Activated T-cell treated with anti-CD3 and anti-CD28 coated beads, Interleukin-2, amount 50 U/mL, for 1 hour (primary cell): Measurements from ENCODE around the gene KITLG.
"Not testable (repeated sequence)": the region's sequence is repeated elsewhere in the genome, so short reads cannot be mapped to it uniquely, and the experiment has no call there.

Source experiments
- DNase-seq: peaks from one replicate; pipeline ENCODE4 v3.0.0-alpha.2; 2020

The KITLG gene

DNA sequence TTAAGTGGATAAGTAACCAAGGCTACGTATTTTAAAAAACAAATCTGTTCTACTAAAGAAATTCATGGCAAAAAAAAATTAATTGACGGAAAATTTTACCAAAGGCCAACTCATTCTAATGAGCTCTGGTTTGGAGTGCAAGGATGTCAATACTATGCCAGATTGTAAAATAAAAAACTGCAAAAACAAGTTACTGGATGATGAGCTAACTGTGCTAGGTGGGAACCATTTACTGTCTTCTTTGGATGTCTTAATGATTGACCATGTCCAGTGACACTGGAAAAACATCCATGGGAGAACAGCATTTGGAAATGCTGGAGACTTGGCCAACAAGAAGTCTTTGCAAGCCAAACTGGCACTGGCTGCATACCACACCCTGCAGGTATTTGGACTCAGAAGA is 41.6 kb downstream of the KITLG start:
- no peak for DNase-seq

GRCh38 chr12:88538250-88538649 is 42.0 kb downstream of the KITLG start:
- DNase-seq: no peak

DNA sequence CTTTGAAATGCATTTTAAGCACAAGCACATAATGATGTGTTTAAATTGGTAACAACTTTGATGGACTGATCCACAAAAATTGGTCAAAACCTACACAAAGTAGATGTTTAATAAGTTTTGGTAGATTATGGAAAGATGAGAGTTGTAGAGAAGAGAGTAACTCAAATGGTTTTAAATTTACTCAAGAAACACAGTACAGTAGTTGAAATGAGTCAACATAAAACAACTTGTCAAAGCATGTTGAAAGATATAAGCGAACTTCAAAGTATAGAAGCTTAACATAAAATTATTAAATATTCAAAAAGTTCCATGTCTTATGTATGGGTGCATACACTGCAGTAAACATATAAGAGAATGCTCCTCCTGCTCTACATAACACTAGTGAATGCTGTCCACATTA is 49.4 kb downstream of the KITLG start:
- no peak for DNase-seq

- no peak for DNase-seq
Observed at GRCh38 chr12:88529531-88530488, 50.5 kb downstream of the KITLG start.

- DNase-seq: no peak
Observed at GRCh38 chr12:88522961-88523360, 57.3 kb downstream of the KITLG start.

- no peak for DNase-seq
Observed at GRCh38 chr12:88520436-88520820, 59.8 kb downstream of the KITLG start.

- no peak for DNase-seq
Observed at GRCh38 chr12:88519802-88520435, 60.4 kb downstream of the KITLG start.

DNA sequence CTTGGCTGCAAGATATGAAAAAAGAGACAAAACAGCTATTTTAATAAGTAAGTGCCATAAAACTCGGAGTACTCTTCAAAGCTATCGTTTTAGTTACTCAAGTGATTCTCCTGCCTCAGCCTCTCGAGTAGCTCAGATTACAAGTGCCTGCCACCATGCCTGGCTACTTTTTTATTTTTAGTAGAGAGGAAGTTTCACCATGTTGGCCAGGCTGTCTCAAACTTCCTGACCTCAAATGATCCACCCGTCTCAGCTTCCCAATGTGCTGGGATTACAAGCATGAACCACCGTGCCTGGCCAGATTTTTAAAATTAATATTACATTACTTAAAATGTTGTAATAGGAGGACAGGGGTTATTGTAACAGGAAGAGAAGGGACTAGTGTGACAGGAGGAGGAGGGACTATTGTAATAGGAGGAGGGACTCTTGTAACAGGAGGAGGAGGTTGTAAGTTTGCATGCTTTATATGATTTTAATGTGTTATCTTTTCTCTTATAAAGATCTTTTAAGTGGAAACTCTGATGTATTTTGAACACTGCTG is 61.3 kb downstream of the KITLG start:
- DNase-seq: no peak

- no peak for DNase-seq
Observed at GRCh38 chr12:88516811-88517210, 63.5 kb downstream of the KITLG start.

- DNase-seq: no peak
Observed at GRCh38 chr12:88510843-88511242, 69.4 kb downstream of the KITLG start.

DNA sequence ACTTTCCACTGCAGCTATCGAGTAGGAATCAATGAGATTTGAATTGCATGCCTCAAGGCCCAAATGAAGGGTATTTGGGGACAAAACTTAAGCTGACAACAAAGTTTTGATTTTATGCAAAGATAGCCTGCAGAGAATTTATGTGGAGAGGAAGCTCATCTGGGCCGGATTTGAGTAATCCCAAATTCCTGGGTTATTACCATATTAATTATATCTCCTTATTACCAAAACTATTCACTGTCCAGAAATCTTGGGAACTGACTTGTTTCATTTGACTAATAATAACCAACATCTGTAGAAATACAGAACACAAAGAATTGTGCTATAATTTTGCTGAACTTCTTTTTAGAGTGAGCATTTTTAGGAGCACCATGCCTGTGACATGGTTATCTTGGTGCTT is 70.4 kb downstream of the KITLG start:
- no peak for DNase-seq

GRCh38 chr12:88509347-88509746 is 70.9 kb downstream of the KITLG start:
- DNase-seq: no peak

- DNase-seq: not testable (repeated sequence)
Observed at GRCh38 chr12:88507851-88508250, 72.4 kb downstream of the KITLG start.

- no peak for DNase-seq
Observed at GRCh38 chr12:88507270-88507669, 73.0 kb downstream of the KITLG start.

- no peak for DNase-seq
Observed at GRCh38 chr12:88505696-88506095, 74.6 kb downstream of the KITLG start.

GRCh38 chr12:88503281-88503703 is 77.0 kb downstream of the KITLG start:
- no peak for DNase-seq

DNA sequence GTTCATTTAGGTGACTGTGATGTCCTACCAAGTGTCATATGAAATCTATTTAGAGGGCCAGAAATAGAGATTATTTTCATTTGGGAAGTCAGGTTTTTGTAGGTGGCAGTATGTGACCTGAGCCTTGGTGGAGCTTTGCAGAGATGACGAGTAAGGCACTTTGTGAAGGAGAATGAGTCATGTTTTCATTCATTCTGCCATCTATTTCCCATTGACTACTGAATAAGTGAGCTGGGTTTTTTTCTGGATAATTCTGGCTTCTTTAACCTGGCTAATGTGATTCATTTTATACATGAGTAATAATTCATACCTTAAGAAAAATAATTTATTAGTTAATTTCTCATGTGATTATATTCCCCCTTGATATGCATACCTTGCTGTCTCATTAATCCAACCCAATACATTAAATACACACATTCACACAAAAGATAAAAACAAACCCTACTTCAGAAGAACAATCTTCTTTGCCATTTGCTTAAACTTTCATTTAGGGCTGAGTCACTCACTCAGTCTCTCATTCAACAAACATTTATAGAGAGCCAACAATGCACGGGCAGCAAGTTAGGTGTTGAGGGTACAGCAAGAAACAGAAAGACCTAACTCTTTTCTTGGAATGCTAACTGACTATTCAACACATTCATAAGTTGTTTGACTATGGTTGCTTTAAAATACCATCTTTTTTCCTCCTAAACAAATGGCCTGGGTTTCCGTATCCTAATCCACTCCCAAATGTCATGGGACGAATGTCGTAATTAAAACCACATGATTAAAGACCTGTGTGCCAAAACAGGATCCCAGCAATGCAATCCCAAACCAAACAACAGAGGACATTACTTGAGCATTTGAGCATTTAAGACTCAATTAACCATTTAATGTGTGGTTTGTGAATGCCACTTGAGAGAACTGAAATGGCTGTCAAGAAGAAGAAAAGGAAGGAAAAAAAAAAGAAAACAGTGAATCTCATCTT is 78.0 kb downstream of the KITLG start:
- no peak for DNase-seq

DNA sequence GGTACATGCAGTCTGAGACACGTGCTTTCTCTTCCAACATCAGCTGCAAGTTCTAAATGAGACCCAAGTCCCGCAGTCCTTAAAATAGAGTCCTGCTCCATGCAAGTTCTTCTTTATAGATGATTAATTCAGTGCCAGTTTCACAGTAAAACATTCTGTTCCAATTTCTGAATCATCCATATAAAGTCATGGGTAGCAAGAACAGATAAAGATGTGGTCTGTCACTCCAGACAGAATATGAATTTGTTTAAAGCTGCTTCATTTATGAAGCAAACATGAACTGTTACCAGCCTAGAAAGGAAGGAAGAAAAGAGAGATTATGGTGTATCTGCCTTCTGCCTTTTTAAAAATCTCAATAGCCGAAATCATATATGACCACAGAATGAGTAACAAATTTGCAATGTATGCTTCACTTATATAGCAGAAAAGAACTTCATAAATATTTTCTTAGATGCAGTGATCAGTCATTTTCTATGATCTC is 83.3 kb downstream of the KITLG start:
- DNase-seq: no peak

DNA sequence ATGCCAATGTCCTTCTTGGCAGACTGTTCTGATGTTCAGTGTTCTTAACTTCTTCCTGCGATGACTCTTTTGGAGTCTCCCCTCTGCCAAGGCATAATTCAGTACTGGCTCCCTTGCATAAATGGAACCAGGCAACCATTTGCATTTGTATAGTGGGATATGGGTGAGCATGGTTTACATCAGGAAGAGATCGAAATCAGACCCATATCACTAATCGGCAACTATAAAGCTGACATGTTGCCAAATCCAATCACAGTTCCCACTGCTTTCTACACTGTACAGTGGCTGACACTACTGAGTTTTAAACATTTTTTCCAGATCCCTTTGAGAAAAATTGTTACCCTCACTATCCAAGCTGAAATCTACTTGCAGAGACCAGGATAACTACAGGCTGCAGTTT is 83.8 kb downstream of the KITLG start:
- no peak for DNase-seq

GRCh38 chr12:88495031-88495430 is 85.2 kb downstream of the KITLG start:
- no peak for DNase-seq

GRCh38 chr12:88494520-88494919 is 85.8 kb downstream of the KITLG start:
- DNase-seq: no peak

- DNase-seq: no peak
Observed at GRCh38 chr12:88493636-88494035, 86.6 kb downstream of the KITLG start.

DNA sequence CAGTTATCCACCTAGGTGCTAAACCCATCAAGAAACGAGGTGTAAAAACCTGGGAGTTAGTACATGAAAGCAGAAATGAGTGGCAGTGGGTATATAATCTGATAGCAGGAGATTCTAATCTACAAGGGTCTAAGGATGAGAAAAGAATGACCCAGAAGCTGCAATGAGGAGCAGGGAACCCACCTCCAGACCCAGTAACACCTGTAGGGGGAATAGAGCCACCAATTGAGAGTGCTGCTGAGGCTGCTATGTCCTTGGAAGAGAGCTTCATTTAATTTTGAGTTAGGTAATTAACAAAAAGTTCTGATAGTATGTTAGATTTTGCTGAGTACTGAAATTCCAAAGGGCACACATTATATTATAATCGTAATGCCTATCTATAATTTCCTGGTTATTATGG is 89.8 kb downstream of the KITLG start:
- no peak for DNase-seq
